IPS-18c (cell line): ENCODE results near the gene ITK.

Experiments
- H3K4me3 ChIP-seq: 2 replicates; pipeline ENCODE4 v1.7.0; 2013; ENCODE audit warnings: low read depth, mild to moderate bottlenecking, low read length, moderate library complexity; ENCODE audit not compliant: insufficient read depth
- H3K9me3 ChIP-seq: one replicate; pipeline ENCODE4 v1.6.1; 2013; ENCODE audit warnings: mild to moderate bottlenecking, low read length, moderate library complexity; ENCODE audit not compliant: control insufficient read depth, insufficient read depth

The ITK gene

DNA sequence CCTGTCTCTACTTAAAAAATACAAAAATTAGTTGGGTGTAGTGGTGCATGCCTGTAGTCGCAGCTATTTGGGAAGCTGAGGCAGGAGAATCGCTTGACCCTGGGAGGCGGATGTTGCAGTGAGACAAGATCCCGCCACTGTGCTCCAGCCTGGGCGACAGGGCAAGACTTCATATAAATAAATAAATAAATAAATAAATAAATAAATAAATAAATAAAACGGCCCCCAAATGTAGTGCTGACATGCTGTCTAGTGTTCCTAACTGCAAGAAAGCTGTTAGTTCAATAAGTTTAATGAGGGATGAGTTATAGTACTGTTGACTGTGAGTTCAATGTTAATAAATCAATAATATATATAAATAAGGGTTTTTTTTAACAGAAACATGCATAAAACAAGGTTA, 77.8 kb downstream of the ITK start:
- Histone ChIP-seq H3K4me3 (no peak overlapping the region), H3K9me3 (no peaks in the 10 kb centered on the region)

DNA sequence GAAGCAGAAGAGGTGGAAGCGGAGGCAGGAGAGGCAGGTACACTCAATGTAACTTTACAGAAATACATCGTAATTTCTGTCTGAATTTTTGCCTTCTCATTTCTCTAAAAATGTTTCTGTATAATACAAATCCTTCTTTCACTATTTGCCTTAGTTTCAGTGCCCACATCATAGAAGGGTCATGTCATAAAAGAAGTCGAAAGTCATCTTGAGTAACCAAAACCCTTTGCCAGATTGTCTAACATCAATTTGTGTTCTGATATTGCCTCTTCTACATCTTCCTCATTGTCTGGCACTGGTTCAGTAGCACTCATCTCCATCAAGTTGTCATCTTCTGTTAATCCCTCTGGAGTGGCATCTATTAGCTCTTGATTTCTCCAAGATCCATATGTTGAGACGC, 79.1 kb downstream of the ITK start:
- Histone ChIP-seq H3K9me3 (no peaks in the 10 kb centered on the region), H3K4me3 (no peak overlapping the region)

DNA sequence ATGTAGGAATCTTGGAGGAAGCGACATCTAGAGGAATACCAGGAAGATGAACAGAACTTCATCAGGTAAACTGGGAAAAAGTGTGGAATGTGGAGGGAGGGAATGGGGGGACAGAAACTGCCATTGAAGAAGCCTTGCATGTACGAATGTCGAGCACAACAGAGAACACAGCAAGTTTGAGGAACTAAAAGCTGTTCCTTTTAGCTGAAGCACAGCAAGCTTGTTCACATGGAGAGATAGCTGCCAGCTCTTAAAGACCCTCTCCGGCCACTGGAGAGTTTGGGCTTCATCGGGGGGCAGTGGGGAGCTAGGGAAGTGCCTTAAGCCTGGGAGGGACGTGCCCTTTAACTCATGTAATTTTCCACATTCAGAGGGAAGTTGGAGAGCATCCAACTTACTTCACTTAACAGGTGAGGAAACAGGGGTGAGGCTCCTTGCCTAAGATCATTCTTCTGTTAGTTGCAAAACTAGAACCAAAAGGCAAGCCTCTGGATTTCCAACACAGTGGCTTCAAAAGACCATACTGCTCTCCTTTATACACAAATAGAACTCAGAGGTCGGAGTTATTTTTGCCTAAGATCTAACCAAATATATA, 83.0 kb downstream of the ITK start:
- no peak overlapping the region for H3K4me3 ChIP-seq
- no peaks in the 10 kb centered on the region for H3K9me3 ChIP-seq

DNA sequence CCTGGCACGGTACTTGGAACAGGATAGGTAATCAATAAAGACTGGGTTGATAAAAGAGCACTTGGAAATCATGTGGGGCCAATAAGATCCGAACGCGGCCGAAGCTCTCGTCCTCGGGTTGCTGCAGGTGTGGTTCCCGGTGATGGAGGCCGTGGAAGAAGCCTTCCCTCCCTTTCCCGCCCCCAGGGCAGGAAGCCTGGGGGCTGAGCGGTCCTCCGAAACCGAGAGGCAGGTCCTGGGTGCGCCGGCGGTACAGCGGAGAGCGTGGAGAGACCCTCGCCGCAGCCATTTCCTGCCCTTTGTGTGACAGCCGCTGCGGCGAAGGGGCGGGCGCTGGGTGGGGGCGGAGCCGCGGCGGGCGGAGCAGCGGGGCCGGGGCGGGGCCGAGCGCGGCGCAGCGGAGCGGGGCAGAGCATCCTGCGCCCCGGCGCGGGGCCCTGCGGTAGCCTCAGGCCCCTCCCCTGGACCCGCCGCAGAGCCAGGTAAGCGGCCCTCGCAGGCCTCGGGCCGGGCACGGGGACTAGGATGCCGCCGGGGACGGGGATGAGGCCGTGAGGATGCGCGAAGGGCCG, 85.2 kb downstream of the ITK start, which contains the start of gene CYFIP2:
TSS of gene CYFIP2 (plus strand) at position 410 of the 572 bp plus-strand sequence. CDS start 19,239 bp downstream, outside the sequence.
- Histone ChIP-seq H3K9me3 (no peaks in the 10 kb centered on the region), H3K4me3 (peak within 1 kb of the TSS; percentile 72)

DNA sequence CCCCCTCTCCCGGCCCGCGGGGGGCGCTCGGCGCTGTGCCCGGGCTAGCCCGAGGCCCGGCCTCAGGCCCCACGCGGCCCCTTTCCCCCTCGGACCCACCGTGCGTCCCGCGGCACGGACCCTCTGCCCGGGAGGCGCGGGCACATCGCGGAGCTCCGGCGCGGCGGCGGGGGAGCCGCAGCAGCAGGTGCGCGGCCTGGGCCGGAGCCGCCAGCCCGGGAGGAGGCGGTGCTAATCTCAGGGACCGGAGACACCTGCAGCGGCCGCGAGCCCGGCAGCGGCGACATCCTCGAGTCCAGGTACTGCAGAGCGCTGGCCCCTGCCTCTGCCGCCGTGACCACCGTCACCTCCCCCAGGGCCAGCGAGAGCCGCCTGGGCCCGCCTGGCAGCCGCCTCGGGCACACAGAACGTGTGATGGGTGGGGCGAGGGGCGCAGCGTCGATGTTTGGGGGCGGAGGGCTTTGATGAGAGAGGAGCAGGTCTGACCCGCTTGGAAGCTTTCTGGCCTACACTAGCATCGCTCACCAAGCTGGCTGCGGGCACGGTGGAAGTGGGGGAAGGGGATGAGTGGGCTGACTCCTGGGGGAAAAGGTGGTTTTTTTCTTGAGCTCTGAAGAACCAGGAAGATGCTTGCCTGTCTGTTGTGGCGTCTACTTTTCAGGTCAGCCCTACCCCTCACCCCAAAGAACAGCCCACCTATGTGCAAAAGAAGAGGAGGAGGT, 85.8 kb downstream of the ITK start:
- Histone ChIP-seq H3K4me3 (peak overlapping the region; percentile 72), H3K9me3 (no peaks in the 10 kb centered on the region)

DNA sequence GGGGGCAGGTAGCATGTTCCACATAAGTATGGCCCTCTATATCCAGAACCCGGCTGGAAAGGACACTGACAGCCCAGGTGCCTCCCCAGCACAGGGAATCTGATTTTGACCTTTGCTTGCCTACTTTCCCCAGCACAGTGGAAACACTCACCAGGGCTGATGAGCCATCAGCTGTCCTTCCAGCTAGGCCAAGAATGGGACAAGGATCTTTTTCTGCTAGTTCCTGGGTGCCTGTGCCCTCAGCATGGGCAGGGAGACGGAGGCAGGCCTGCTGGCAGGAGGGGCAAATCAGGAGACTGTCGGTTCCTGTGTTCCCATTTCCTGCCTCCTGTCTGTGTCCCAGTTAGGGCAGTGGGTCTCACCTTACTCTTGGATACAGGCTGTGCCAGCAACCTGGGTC, 86.4 kb downstream of the ITK start:
- no peaks in the 10 kb centered on the region for H3K9me3 ChIP-seq
- peak overlapping the region; percentile 72 for H3K4me3 ChIP-seq

DNA sequence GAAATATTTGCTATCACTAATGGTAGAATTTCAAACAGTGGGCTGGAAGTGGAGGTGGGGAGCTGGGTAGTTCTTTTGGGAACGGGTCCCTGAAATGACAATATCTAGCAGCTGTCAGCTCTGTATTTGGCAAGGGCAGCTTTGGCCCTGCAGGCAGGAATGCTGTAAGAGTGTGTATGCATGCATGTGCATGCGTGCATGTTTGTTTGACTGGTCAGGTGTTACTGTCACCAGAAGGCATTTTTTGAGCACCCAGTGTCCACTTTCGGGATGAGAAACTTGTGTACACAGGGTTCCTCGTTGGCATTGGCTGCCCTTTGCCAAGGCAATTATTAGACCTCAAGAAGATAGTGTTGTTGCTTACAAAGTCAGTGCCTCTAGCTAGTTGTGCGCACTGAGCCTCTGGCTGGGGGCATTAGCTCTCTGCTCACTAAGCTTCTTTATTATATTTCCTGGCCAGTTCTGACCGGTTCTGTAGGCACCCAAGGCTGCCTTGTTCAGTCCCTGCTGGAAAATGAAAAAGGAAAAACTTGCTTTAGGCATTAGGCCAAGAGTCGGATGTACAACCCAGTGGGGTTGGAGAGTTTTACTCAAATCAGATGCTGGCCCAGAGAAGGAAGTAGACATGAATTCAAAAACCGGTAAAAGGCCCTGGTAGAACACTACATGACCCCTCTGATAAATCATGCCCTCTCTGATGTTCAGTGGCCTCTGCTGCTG, 87.3 kb downstream of the ITK start:
- Histone ChIP-seq H3K4me3 (no peak overlapping the region), H3K9me3 (no peaks in the 10 kb centered on the region)

DNA sequence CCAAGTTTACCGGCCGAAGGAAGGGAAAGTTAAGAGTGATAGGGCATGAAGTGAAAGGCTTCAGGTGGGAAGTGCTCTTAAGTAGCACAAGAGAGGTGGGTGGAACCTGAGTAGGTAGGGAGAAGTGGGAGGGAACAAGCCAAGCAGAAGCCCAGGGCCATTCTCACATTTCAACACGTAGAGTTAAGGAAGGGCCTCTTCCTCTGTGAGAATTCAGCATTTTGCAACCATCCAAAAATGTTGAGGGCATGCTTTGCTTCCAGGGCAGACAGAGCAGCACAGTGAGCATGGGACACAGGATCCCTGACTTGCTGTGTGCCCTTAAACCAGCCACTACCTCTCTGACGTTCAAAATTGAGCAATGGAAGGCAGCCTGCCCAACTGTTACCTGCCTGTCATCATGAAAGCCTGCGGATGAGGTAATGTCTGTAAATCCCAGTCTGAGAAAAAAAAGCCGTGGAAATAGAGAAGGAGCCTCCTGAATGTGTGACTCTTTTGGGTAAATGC, 88.6 kb downstream of the ITK start:
- no peaks in the 10 kb centered on the region for H3K9me3 ChIP-seq
- no peak overlapping the region for H3K4me3 ChIP-seq

DNA sequence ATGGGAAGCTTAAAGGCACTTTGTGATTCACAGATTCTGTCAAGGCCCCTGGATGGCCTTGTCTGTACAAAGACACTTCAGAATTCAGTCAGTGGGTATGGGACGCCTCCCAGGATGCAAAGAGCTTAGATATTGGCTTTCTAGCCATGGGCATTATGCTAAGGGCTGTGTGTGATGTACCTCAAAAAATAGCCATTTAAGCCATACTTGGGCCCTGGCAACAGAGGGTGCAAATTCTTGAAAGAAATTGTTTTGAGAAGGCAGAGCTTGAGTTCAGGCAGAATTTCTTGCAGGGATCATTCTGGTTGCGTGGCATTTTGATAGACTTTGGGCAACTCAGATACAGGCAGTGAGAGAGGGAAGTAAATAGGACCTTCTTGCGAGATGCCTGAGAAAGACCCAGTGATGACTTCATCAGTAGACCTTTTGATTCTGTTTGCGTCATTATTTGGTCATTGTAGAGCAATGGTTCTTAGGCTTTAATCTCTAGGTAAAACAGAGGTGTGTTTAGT, 89.2 kb downstream of the ITK start:
- H3K9me3 ChIP-seq: no peaks in the 10 kb centered on the region

DNA sequence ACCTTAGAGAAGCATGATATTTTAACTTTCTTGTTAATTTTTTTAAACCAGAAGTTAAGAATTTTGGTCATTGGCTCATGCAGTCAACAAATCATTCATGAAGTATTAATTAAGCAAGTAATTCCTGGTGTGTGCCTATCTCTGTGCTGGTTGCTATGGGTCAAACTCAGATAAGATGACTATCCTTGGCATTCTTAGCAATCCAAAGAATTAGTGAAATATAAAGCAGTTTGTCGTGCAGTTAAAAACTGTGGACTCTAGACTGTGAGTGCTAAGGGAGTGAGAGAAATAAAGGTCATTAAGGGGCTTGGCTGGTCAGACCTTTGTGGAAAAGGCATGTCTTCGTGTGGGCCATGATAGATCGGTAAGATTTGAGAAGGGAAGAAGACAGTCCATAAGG, 90.1 kb downstream of the ITK start:
- H3K4me3 ChIP-seq: no peak overlapping the region
- H3K9me3 ChIP-seq: no peaks in the 10 kb centered on the region

More for the DNA sequence above, 89.2 kb downstream of the ITK start:
- H3K4me3 ChIP-seq: no peak overlapping the region

DNA sequence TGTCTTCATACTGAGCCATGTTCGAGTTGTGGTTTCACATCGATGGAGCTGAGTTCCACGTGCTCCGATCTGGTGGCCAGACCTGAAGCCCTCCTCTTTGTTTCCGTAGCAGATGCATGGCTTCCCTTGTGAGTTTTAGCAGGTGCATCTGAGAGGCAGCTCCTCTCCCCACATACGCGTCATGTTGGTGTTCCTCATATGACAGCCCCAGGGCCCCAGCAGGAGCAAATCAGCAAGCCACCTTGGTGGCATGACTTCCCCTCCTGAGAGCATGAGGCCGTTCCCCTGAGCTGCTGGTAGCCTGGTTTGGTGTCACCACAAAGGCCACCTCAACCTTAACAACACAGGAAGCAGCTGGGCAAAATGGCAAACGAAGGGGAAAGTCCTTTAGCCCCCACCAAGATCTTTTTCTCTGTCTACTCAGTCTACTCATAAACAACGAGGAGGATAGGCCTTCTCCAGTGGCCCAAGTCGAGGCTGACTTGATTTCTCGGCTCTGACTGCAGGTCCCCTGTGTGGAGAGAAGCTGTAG, 91.2 kb downstream of the ITK start:
- no peaks in the 10 kb centered on the region for H3K9me3 ChIP-seq
- H3K4me3 ChIP-seq: no peak overlapping the region

DNA sequence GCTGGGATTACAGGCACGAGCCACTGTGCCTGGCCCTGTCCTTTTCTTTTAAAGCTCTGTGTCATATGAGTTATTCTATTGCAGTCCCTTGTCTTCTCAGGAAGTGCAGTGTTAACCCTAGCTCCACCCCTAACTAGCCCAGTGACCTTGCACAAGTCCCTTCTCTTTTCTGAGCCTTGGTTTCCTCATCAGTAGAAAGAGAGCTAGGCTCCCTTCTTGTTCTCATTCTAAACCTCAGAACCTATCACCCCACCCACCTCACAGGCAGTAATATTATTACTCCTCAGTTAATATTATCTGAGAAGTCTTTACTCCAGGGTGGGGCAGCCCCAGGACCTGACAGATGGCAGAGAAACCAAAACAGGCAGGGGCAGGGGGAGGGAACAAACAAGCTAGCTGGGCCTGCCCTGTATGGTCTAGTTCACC, 92.5 kb downstream of the ITK start:
- H3K9me3 ChIP-seq: no peaks in the 10 kb centered on the region
- no peak overlapping the region for H3K4me3 ChIP-seq

DNA sequence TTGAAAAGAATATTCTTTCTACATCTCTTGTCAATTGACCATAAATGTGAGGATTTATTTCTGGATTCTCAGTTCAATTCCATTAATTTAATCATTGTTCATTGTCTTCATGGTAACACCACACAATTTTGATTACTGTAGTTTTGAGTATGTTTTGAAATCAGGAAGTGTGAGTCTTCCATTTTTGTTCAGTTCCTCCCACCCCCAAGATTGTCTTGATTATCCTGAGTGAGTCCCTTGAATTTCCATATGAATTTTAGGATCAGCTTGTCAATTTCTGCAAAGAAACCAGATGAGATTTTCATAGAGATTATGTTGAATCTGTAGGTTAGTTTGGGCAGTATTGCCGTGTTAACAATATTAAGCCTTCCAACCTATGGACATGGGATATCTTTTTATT, 94.8 kb downstream of the ITK start:
- no peak overlapping the region for H3K4me3 ChIP-seq

DNA sequence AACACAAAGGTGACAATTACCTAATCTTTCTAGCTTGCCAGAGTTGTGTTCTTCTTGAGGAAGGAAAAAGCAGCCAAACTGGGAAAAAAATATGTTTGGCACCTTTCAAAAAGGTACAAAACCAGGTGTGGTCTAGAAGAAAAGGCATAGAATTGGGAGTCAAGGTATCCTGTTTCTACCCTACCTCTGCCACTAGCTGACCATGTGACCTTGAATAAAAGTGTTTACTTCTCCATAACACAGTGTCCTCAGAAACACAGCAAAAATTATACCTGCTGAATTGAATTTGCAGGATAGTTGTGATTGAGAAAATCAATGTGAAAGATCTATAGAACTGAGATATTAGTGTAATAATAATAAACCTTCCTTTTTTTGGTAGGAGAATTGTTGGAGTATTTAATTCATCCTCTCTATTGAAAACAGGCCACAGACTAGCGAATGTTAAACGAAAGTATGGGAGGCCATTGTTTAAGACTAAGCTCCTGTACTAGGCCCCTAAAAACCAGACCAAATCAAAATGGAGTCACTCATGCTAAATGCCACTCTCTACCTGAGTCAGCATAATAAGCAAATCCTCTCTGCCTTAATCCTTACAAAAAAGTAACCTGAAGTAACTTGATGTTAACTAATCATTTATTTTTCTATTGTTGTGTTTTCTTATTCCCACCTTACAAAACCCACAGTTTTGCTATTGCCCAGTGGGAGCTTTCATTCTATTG, 97.8 kb downstream of the ITK start:
- Histone ChIP-seq H3K9me3 (no peaks in the 10 kb centered on the region), H3K4me3 (no peak overlapping the region)

More for the DNA sequence above, 94.8 kb downstream of the ITK start:
- no peaks in the 10 kb centered on the region for H3K9me3 ChIP-seq

DNA sequence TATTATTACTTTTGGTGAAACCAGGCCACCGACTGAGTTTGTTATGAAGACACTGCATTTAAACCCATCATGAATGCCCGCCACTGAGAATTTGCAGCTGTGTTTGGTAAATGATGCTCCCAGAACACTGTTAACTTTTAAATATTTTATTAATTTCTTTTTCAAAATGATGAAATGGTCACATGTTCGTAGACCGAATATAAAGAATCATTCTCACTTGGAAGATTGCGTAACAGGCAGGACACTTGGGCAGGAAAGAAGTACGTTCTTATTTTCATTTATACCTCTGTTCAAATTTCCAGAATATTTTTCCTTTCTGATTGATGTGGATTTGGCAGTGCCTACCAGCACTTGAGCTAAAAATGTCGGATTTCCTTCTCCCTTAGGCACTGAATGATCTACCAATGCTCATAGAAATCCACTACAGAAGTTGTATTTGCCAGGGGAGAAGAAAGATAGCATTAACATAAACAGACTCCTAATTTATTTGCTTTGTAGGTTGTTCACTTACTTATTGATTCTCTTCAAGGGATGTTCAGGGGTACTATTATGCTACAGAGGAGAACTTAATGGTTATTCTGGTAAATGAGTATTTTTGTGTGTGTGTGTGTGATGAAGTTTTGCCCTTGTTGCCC, 99.1 kb downstream of the ITK start:
- Histone ChIP-seq H3K4me3 (no peak overlapping the region), H3K9me3 (no peaks in the 10 kb centered on the region)

DNA sequence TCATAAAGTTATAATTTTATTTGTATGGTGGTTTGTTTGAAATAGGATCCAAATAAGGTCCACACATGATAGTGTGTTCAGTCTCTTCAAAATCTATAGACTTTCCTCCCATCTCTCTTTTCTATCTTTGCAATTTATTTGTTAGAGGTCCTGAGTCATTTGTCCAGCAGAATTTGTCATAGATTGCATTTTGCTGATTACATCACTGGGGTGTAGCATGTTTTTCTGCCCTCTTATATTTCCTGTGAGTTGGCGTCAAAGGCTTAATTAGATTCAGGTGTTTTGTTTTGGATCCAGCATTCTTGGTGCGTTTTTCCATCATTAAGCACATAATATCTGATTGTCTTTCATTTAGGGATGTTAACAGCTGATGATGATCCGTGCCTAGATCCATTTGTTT, 100.3 kb downstream of the ITK start:
- H3K9me3 ChIP-seq: no peaks in the 10 kb centered on the region
- H3K4me3 ChIP-seq: no peak overlapping the region
